ENCODE data around the gene SVOPL. TPM values are rescaled to one million over a fixed set of nuclear protein-coding genes. Genes with fewer than 3 reads are reported as not detected.

Gene SVOPL
- total RNA-seq, 4 donors from 2014 or later = 0.19 to 1.9 (median 0.86) TPM; not detected in 1

GRCh38 chr7:138588986-138589385 lies 112.2 kb downstream of the SVOPL start:
- Histone ChIP-seq H3K4me3 (no peak overlapping the region), H3K27me3 (no peaks in the 10 kb centered on the region), H3K36me3 (peaks cover 19% of the 10 kb centered on the region), H3K4me1 (no peaks in the 10 kb centered on the region), H3K27ac (no peak overlapping the region), H3K9me3 (no peaks in the 10 kb centered on the region)
- DNase-seq (ENCODE audit: low spot score in 2 of 2) = no peak
- TF ChIP-seq, protein P1, sequence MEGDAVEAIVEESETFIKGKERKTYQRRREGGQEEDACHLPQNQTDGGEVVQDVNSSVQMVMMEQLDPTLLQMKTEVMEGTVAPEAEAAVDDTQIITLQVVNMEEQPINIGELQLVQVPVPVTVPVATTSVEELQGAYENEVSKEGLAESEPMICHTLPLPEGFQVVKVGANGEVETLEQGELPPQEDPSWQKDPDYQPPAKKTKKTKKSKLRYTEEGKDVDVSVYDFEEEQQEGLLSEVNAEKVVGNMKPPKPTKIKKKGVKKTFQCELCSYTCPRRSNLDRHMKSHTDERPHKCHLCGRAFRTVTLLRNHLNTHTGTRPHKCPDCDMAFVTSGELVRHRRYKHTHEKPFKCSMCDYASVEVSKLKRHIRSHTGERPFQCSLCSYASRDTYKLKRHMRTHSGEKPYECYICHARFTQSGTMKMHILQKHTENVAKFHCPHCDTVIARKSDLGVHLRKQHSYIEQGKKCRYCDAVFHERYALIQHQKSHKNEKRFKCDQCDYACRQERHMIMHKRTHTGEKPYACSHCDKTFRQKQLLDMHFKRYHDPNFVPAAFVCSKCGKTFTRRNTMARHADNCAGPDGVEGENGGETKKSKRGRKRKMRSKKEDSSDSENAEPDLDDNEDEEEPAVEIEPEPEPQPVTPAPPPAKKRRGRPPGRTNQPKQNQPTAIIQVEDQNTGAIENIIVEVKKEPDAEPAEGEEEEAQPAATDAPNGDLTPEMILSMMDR (IDR thresholded peaks at IDR 0.05) = no peak
- TF ChIP-seq EP300 (IDR thresholded peaks at IDR 0.05) = no peak
- TF ChIP-seq POLR2AphosphoS5 (IDR thresholded peaks at IDR 0.05) = no peak
- no peak for TF ChIP-seq POLR2A (IDR thresholded peaks at IDR 0.05)
- WGBS = 86% methylated on average over 2 of the region's 2 CpGs

DNA sequence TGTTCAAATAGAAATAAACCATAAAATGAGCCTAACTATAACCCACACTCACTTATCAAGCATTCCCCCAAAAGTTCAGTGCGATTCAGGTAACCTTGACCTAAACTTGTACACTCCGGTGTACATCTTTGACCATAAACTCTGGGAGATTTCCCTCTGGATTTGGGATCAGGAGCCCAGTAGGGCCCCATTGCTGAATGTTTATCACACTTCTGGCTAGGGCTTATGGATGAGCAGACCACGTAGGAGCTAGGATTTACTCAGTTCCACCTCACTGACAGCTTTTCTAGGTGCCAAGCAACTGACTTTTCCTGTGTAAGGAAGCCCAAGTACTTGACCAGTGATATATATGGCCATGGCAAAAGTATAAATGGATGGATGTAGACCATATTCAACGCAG lies 113.7 kb downstream of the SVOPL start:
- TF ChIP-seq EP300 (IDR thresholded peaks at IDR 0.05) (no peak), POLR2A (IDR thresholded peaks at IDR 0.05) (no peak), POLR2AphosphoS5 (IDR thresholded peaks at IDR 0.05) (no peak)
- TF ChIP-seq, protein P1 (IDR thresholded peaks at IDR 0.05) = no peak
- H3K27me3 ChIP-seq = no peaks in the 10 kb centered on the region
- no peaks in the 10 kb centered on the region for H3K9me3 ChIP-seq
- H3K27ac ChIP-seq = no peak overlapping the region
- H3K4me3 ChIP-seq = no peak overlapping the region
- no peaks in the 10 kb centered on the region for H3K4me1 ChIP-seq
- 98% methylated on average over 4 of the region's 4 CpGs for WGBS
- H3K36me3 ChIP-seq = peaks cover 24% of the 10 kb centered on the region
- no peak for DNase-seq (ENCODE audit: low spot score in 2 of 2)

DNA sequence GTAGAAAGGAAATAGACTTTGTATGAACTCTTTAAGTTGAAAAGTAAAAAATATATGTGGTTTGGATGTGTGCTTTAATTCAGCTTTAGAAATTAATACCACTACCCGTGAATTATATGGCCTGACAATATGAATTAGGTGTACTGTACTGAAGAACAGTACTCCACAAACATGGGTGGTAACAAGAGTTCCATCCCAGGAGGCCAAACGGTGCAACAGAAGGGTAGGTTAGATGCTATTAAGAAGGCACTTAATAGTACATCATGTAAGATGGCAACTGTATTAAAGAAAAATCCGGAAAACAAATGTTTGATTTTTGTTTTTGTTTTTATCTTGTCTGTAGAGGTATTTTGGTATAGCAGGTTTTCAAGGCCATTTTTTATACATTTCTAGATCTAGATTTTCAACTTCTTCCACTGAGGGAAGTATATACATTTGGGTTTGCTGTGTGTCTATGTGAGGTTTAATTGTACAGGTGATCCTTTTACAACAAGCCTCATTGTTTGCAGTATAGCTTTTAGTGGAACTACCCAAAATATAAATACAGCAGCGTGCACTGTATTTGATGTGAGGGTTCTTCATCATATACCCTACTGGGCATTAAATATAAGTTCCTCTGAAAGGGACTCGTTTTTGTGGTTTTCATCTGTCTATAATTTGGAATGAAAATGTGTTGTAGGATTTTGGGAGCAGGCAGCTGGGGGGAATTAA lies 115.7 kb downstream of the SVOPL start:
- H3K9me3 ChIP-seq = no peaks in the 10 kb centered on the region
- TF ChIP-seq EP300 (IDR thresholded peaks at IDR 0.05) (no peak), POLR2AphosphoS5 (IDR thresholded peaks at IDR 0.05) (no peak), POLR2A (IDR thresholded peaks at IDR 0.05) (no peak)
- TF ChIP-seq, protein P1 (IDR thresholded peaks at IDR 0.05) = no peak
- no peaks in the 10 kb centered on the region for H3K27me3 ChIP-seq
- no peak overlapping the region for H3K27ac ChIP-seq
- H3K36me3 ChIP-seq = peaks cover 42% of the 10 kb centered on the region
- WGBS = 79% methylated on average over 5 of the region's 5 CpGs
- H3K4me1 ChIP-seq = no peaks in the 10 kb centered on the region
- no peak overlapping the region for H3K4me3 ChIP-seq
- DNase-seq (ENCODE audit: low spot score in 2 of 2) = no peak

GRCh38 chr7:138584696-138585095 lies 116.5 kb downstream of the SVOPL start:
- H3K4me3 ChIP-seq = no peak overlapping the region
- no peak for DNase-seq (ENCODE audit: low spot score in 2 of 2)
- peaks cover 49% of the 10 kb centered on the region for H3K36me3 ChIP-seq
- no peaks in the 10 kb centered on the region for H3K4me1 ChIP-seq
- no peaks in the 10 kb centered on the region for H3K9me3 ChIP-seq
- no peak for TF ChIP-seq POLR2A (IDR thresholded peaks at IDR 0.05)
- no peak for TF ChIP-seq EP300 (IDR thresholded peaks at IDR 0.05)
- TF ChIP-seq, protein P1 (IDR thresholded peaks at IDR 0.05) = no peak
- H3K27me3 ChIP-seq = no peaks in the 10 kb centered on the region
- 87% methylated on average over 4 of the region's 4 CpGs for WGBS
- no peak overlapping the region for H3K27ac ChIP-seq

- H3K36me3 ChIP-seq = peaks cover 53% of the 10 kb centered on the region
- no peak overlapping the region for H3K27ac ChIP-seq
- H3K27me3 ChIP-seq = no peaks in the 10 kb centered on the region
- no peaks in the 10 kb centered on the region for H3K4me1 ChIP-seq
- no peak for DNase-seq (ENCODE audit: low spot score in 2 of 2)
- TF ChIP-seq POLR2AphosphoS5 (IDR thresholded peaks at IDR 0.05) = no peak
- no peak for TF ChIP-seq EP300 (IDR thresholded peaks at IDR 0.05)
- TF ChIP-seq, protein P1 (IDR thresholded peaks at IDR 0.05) = no peak
- TF ChIP-seq POLR2A (IDR thresholded peaks at IDR 0.05) = no peak
- H3K4me3 ChIP-seq = no peak overlapping the region
- no peaks in the 10 kb centered on the region for H3K9me3 ChIP-seq
Observed at GRCh38 chr7:138584283-138584682, 116.9 kb downstream of the SVOPL start.

All from suprapubic skin (tissue), 4 donors.